ENCODE results near the gene STK32A. TPM values are rescaled to one million over a fixed set of nuclear protein-coding genes. Genes with fewer than 3 reads are reported as not detected.

Gene STK32A
- 1 to 10 TPM in 2 of 4 donors, under 1 TPM in 2; 0.04 to 1.7 (median 0.80) TPM for total RNA-seq

DNA sequence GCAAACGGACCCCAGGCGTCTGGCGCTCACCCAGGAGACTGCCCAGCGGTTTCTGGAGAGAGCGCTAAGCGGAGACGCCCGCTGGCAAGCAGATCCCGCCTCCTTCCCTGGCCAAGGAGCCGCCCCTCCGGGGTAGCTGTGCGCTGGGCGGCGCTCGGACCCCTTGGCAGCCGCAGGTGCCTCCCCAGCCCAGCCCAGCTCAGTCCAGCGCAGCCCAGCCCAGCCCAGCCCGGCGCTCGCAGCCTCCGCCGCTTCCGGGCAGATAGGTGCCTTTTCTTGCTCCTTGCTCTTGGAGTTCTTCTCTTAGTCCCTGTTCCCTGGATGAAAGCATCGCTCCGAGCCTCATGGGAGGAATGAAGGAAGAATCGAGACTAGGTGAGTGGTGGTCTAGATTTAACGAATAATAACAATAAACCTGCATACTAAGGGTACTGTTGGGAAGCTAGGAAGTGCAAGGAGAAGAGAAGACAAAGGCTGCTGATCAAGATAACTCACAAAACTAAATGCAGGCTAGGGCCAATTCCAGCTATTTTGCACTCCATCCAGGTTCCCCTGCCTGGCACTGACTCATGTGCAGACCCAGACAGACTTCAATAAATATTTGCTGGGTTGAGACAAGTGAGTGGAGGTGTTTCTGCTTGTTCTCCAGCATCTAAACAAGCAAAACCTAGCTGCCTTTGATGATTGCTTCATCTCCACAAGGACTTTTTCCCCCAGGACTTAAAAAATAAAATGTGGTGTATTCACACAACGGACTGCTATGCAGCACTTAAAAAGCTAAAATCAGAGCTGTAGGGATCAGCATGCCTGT is at the start of gene STK32A:
Gene STK32A (plus strand): TSS at position 202 of the 811 bp plus-strand sequence. CDS start 4,609 bp downstream, outside the sequence.
- H3K9me3 ChIP-seq = no peaks in the 10 kb centered on the region
- H3K4me1 ChIP-seq = peaks cover 6 to 10% of the 10 kb centered on the region in 2 donors
- peaks cover 0 to 4% (median 0%) of the 10 kb centered on the region in 3 donors for H3K27me3 ChIP-seq
- peak within 1 kb of the TSS in 2 of 4 donors; percentile 41 to 55 for H3K27ac ChIP-seq
- TF ChIP-seq CTCF (IDR thresholded peaks at IDR 0.05 in 4 of 5, conservative IDR thresholded peaks at IDR 0.05 in 1 of 5) = no peak
- no peak for TF ChIP-seq POLR2A (IDR thresholded peaks at IDR 0.05)
- intact Hi-C loops (cut with DNase I; ENCODE audit: low total_unique reads) (no loop called here), in situ Hi-C loops (cut with MboI; ENCODE audit: low sequenced_read_pairs in 4 of 4) (no loop called here)
- DNase-seq = peak in 1 of 2 donors; percentile 14
- peak within 1 kb of the TSS; percentile 58 to 76 (median 65) for H3K4me3 ChIP-seq
- no peaks in the 10 kb centered on the region for H3K36me3 ChIP-seq
- ATAC-seq = peak in 1 of 2 donors; percentile 36

DNA sequence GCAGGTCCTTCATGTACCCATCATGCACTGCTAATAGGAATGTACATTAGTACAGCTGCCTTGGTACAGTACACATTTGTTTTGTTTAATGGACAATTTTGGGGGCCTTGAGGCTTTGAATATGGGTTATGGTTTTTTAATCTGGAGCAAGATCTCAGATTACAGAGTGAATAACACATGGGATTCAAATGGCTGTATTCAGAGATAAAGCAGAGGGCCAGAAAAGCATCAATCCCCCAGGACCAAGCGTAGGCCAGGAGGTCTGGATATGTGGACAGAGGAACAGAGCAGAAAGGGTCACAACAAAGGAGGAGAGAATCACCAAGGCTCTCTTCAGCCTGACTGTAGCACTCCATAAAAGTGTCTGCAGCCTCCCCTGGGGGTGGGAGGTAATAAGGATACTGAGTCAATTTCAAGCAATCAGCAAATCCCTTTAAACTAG is 47.7 kb upstream of the STK32A start:
- H3K9me3 ChIP-seq = no peaks in the 10 kb centered on the region
- ATAC-seq (no peak), DNase-seq (no peak)
- no peaks in the 10 kb centered on the region for H3K36me3 ChIP-seq
- no peaks in the 10 kb centered on the region for H3K4me1 ChIP-seq
- intact Hi-C loops (cut with DNase I; ENCODE audit: low total_unique reads) (loop anchor here (10.0 kb wide), 1 partner anchor 92 kb away; no protein-coding TSS in a partner anchor), in situ Hi-C loops (cut with MboI; ENCODE audit: low sequenced_read_pairs in 4 of 4) (loop anchor here (25.0 kb wide), 1 partner anchor 650 kb away; no protein-coding TSS in a partner anchor)
- H3K27me3 ChIP-seq = no peaks in the 10 kb centered on the region
- H3K27ac ChIP-seq = no peak overlapping the region
- TF ChIP-seq CTCF (IDR thresholded peaks at IDR 0.05 in 4 of 5, conservative IDR thresholded peaks at IDR 0.05 in 1 of 5) (no peak), POLR2A (IDR thresholded peaks at IDR 0.05) (no peak)
- no peak overlapping the region for H3K4me3 ChIP-seq

DNA sequence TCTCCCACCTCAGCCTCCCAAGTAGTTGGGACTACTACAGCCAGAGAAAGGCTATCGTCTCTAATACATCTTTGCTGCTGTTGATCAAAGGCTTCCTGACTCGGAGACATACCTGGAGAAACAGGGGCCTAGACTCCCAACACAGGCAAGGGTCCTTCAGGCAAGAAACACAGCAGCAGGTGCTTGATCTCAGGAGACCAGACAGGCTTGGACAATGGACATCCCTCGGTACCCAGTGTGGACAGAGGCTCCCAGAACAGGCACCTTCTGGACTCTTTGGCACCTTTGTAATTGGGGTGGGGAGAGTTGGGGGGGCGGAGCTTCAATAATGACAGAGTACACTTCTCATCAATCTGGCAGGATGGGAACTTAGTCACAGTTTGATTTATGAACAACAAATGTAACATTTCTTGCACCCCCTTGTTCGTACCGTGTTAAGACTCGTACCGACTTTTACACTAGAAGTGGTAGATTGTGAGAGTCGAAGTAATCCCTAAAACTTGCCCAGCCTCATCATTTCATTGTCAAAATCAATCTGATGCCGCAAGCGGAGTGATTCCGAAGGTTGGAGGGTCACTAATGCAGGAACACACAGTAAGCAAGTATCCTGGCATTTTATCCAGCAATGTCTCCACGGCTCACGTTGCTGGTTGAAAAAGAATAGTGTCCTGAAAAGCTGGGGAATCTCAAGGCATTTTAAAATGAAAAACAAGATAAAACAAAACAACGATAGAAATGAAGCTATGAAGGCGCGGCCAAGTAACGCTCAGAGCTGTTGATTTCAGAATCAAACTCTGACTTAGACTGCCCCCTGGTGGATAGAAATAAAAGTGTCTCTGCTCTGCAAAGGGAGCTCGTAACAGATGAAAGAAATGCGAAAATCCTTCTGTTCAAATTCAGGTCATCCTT is 46.4 kb upstream of the STK32A start:
- Histone ChIP-seq H3K27ac (no peak overlapping the region), H3K36me3 (no peaks in the 10 kb centered on the region), H3K4me3 (peak overlapping the region in 3 of 4 donors; percentile 19 to 34 (median 32)), H3K9me3 (no peaks in the 10 kb centered on the region), H3K4me1 (no peaks in the 10 kb centered on the region), H3K27me3 (no peaks in the 10 kb centered on the region)
- intact Hi-C loops (cut with DNase I; ENCODE audit: low total_unique reads) = loop anchor here (2.0 to 10.0 kb wide), 3 partner anchors 94 to 656 kb away; no protein-coding TSS in a partner anchor
- DNase-seq (no peak), ATAC-seq (peak; percentile 51 to 52)
- in situ Hi-C loops (cut with MboI; ENCODE audit: low sequenced_read_pairs in 4 of 4) = loop anchor here (25.0 kb wide), 1 partner anchor 651 kb away; no protein-coding TSS in a partner anchor
- TF ChIP-seq POLR2A (IDR thresholded peaks at IDR 0.05) (no peak), CTCF (IDR thresholded peaks at IDR 0.05 in 4 of 5, conservative IDR thresholded peaks at IDR 0.05 in 1 of 5) (peak; percentile 40 to 83 (median 69))

- TF ChIP-seq CTCF (IDR thresholded peaks at IDR 0.05 in 4 of 5, conservative IDR thresholded peaks at IDR 0.05 in 1 of 5) = no peak
- TF ChIP-seq POLR2A (IDR thresholded peaks at IDR 0.05) = no peak
- Histone ChIP-seq H3K9me3 (no peaks in the 10 kb centered on the region), H3K4me3 (no peak overlapping the region), H3K36me3 (no peaks in the 10 kb centered on the region), H3K4me1 (no peaks in the 10 kb centered on the region), H3K27ac (no peak overlapping the region), H3K27me3 (no peaks in the 10 kb centered on the region)
- DNase-seq (no peak), ATAC-seq (no peak)
- in situ Hi-C loops (cut with MboI; ENCODE audit: low sequenced_read_pairs in 4 of 4) = loop anchor here (25.0 kb wide), 1 partner anchor 652 kb away; no protein-coding TSS in a partner anchor
- intact Hi-C loops (cut with DNase I; ENCODE audit: low total_unique reads) = loop anchor here (2.0 to 10.0 kb wide), 3 partner anchors 94 to 656 kb away; no protein-coding TSS in a partner anchor
Observed at GRCh38 chr5:147189109-147189424, 45.8 kb upstream of the STK32A start.
